Measurements from ENCODE around the gene TMEM272.

TMEM272 gene

GRCh38 chr13:51844862-51845573, at the start of gene TMEM272:
Gene TMEM272, minus strand, starts transcription at chr13:51845177. Its CDS starts 6,647 bp downstream, at chr13:51838530.
- peak; percentile 86 for TF ChIP-seq CTCF (IDR thresholded peaks at IDR 0.05; ENCODE audit: low read depth, low read length)
- TF ChIP-seq MYC (IDR thresholded peaks at IDR 0.05; ENCODE audit: low read depth, low read length): no peak
- peak; percentile 61 for DNase-seq (ENCODE audit: low read depth)
- H3K4me3 ChIP-seq (ENCODE audit: low read depth, low read length): no peak within 1 kb of the TSS

- no peak overlapping the region for H3K4me3 ChIP-seq (ENCODE audit: low read depth, low read length)
- TF ChIP-seq CTCF (IDR thresholded peaks at IDR 0.05; ENCODE audit: low read depth, low read length) (no peak), MAX (IDR thresholded peaks at IDR 0.05; ENCODE audit: low read depth, low read length) (no peak), POLR2A (IDR thresholded peaks at IDR 0.05; ENCODE audit: extremely low read depth, insufficient read length) (no peak), MYC (IDR thresholded peaks at IDR 0.05; ENCODE audit: low read depth, low read length) (no peak)
- no peak for DNase-seq (ENCODE audit: low read depth)
Measured at GRCh38 chr13:51894239-51894638, 49.3 kb upstream of the TMEM272 start.

GRCh38 chr13:51892657-51893056, 47.7 kb upstream of the TMEM272 start:
- TF ChIP-seq MAX (IDR thresholded peaks at IDR 0.05; ENCODE audit: low read depth, low read length) (no peak), CTCF (IDR thresholded peaks at IDR 0.05; ENCODE audit: low read depth, low read length) (no peak), MYC (IDR thresholded peaks at IDR 0.05; ENCODE audit: low read depth, low read length) (no peak), POLR2A (IDR thresholded peaks at IDR 0.05; ENCODE audit: extremely low read depth, insufficient read length) (no peak)
- DNase-seq (ENCODE audit: low read depth): no peak
- no peak overlapping the region for H3K4me3 ChIP-seq (ENCODE audit: low read depth, low read length)

GRCh38 chr13:51887468-51887867, 42.5 kb upstream of the TMEM272 start:
- no peak for DNase-seq (ENCODE audit: low read depth)
- H3K4me3 ChIP-seq (ENCODE audit: low read depth, low read length): no peak overlapping the region

GRCh38 chr13:51885651-51886050, 40.7 kb upstream of the TMEM272 start:
- no peak for DNase-seq (ENCODE audit: low read depth)
- TF ChIP-seq MYC (IDR thresholded peaks at IDR 0.05; ENCODE audit: low read depth, low read length): no peak
- TF ChIP-seq MAX (IDR thresholded peaks at IDR 0.05; ENCODE audit: low read depth, low read length): no peak
- no peak for TF ChIP-seq CTCF (IDR thresholded peaks at IDR 0.05; ENCODE audit: low read depth, low read length)
- no peak for TF ChIP-seq POLR2A (IDR thresholded peaks at IDR 0.05; ENCODE audit: extremely low read depth, insufficient read length)
- no peak overlapping the region for H3K4me3 ChIP-seq (ENCODE audit: low read depth, low read length)

More at GRCh38 chr13:51887468-51887867, 42.5 kb upstream of the TMEM272 start:
- TF ChIP-seq MYC (IDR thresholded peaks at IDR 0.05; ENCODE audit: low read depth, low read length) (no peak), MAX (IDR thresholded peaks at IDR 0.05; ENCODE audit: low read depth, low read length) (no peak), POLR2A (IDR thresholded peaks at IDR 0.05; ENCODE audit: extremely low read depth, insufficient read length) (no peak), CTCF (IDR thresholded peaks at IDR 0.05; ENCODE audit: low read depth, low read length) (no peak)

All from NB4 (cell line).